Stomach (tissue), 4 donors: Measurements from ENCODE around the gene ATF3.

Experiments
- EP300 ChIP-seq: sonication (generic); formaldehyde crosslinking; IDR thresholded peaks from one replicate; pipeline ENCODE4 v1.6.1; 2017; ENCODE audit warnings: antibody characterized with exemption
- POLR2A ChIP-seq, 4 donors: fragments of 450-650 bp; IDR thresholded peaks; one replicate each; pipeline ENCODE4 v1.6.1; 2016; ENCODE audit warnings: antibody characterized with exemption in 4 of 4, control low read depth in 2 of 4, mild to moderate bottlenecking in 1 of 4, moderate library complexity in 1 of 4
- POLR2AphosphoS5 ChIP-seq, 3 donors: sonication (generic); formaldehyde crosslinking; IDR thresholded peaks; one replicate each; pipeline ENCODE4 v1.6.1; 2016; ENCODE audit warnings: antibody characterized with exemption in 3 of 3
- TF ChIP-seq, protein P1 (sequence below), 7 experiments: fragments of 450-650 bp in 4 of 7; fragments of 200-600 bp in 3 of 7; sonication (generic) in 3 of 7; IDR thresholded peaks; one replicate each; pipeline ENCODE4 v1.5.1; 2016 to 2019; ENCODE audit warnings: antibody characterized with exemption in 7 of 7, control low read depth in 2 of 7, mild to moderate bottlenecking in 1 of 7

DNA sequence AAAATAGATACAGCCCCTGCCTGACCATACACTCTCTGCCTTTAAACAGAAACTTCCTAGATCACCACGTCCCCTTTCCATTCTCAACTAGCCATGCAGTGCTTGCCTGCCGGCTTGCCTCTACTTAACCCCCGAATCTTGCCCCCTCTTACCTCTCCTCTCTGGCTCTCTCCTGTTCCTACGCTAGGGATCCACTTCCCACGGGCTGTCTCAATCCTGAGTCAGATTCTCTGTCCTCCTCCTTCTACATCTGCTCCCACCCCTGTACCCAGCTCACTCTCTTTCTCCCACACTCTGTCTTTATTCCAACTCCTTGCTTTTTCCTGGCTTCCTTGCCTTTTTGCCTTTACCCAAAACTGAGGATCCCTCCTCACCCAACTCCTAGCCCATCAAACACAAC, 29.3 kb downstream of the ATF3 start:
- TF ChIP-seq, protein P1, sequence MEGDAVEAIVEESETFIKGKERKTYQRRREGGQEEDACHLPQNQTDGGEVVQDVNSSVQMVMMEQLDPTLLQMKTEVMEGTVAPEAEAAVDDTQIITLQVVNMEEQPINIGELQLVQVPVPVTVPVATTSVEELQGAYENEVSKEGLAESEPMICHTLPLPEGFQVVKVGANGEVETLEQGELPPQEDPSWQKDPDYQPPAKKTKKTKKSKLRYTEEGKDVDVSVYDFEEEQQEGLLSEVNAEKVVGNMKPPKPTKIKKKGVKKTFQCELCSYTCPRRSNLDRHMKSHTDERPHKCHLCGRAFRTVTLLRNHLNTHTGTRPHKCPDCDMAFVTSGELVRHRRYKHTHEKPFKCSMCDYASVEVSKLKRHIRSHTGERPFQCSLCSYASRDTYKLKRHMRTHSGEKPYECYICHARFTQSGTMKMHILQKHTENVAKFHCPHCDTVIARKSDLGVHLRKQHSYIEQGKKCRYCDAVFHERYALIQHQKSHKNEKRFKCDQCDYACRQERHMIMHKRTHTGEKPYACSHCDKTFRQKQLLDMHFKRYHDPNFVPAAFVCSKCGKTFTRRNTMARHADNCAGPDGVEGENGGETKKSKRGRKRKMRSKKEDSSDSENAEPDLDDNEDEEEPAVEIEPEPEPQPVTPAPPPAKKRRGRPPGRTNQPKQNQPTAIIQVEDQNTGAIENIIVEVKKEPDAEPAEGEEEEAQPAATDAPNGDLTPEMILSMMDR (IDR thresholded peaks at IDR 0.05) = no peak
- TF ChIP-seq POLR2AphosphoS5 (IDR thresholded peaks at IDR 0.05) (no peak), POLR2A (IDR thresholded peaks at IDR 0.05) (no peak), EP300 (no peak)
